H1 (cell line): ENCODE measurements around the gene SLC22A8. TPM values are rescaled to one million over a fixed set of nuclear protein-coding genes. Genes with fewer than 3 reads are reported as not detected.

Source experiments
- CTCF ChIA-PET: fragments of 300-600 bp; sonication (Branson Sonifier 250); formaldehyde crosslinking; loops from one replicate; lab custom pipeline; 2021; ENCODE audit not compliant: partially characterized antibody; lab: Charles Lee
- POLR2A ChIA-PET: fragments of 300-600 bp; sonication (Branson Sonifier 250); formaldehyde crosslinking; loops from one replicate; lab custom pipeline; 2021; ENCODE audit warnings: inconsistent platforms; ENCODE audit not compliant: partially characterized antibody; lab: Charles Lee
- DNase-seq, 2 experiments: peaks; one replicate each; pipeline versions ENCODE4 v3.0.0 to v3.0.0-alpha.2; 2010 to 2022; ENCODE audit warnings: low spot score in 2 of 2, low read depth in 1 of 2, mixed read lengths in 1 of 2
- FAIRE-seq: peaks from 2 replicates; lab custom pipeline; 2011; peaks lifted over from hg19 to GRCh38; lab: Jason Lieb, UNC
- H2AFZ ChIP-seq: 2 replicates; pipeline ENCODE4 v1.8.1; 2012; ENCODE audit warnings: low read length, inconsistent platforms
- H2AK5ac ChIP-seq: 2 replicates; pipeline ENCODE4 v1.6.1; 2013; ENCODE audit warnings: low read depth, low read length
- H2BK120ac ChIP-seq: replicated peaks from 2 replicates; pipeline ENCODE3; 2013; ENCODE audit warnings: low read depth, low read length, inconsistent platforms
- H2BK12ac ChIP-seq: 2 replicates; pipeline ENCODE4 v1.6.1; 2013; ENCODE audit warnings: low read depth, low read length
- H2BK15ac ChIP-seq: 2 replicates; pipeline ENCODE4 v1.6.1; 2013; ENCODE audit warnings: low read length
- H2BK20ac ChIP-seq: 2 replicates; pipeline ENCODE4 v1.6.1; 2013; ENCODE audit warnings: low read length
- H2BK5ac ChIP-seq: 2 replicates; pipeline ENCODE4 v1.6.1; 2013; ENCODE audit warnings: low read depth, low read length
- H3K14ac ChIP-seq: 2 replicates; pipeline ENCODE4 v1.6.1; 2013; ENCODE audit warnings: inconsistent platforms; ENCODE audit not compliant: insufficient read length
- H3K18ac ChIP-seq: 2 replicates; pipeline ENCODE4 v1.6.1; 2013; ENCODE audit warnings: low read length; ENCODE audit errors: extremely low read depth
- H3K23ac ChIP-seq: 2 replicates; pipeline ENCODE4 v1.6.1; 2013; ENCODE audit warnings: inconsistent platforms; ENCODE audit not compliant: insufficient read length
- H3K23me2 ChIP-seq: 2 replicates; pipeline ENCODE4 v1.6.1; 2013; ENCODE audit warnings: low read depth, low read length
- H3K27ac ChIP-seq: 2 replicates; pipeline ENCODE4 v1.6.1; 2011; ENCODE audit warnings: low read depth, low read length, inconsistent platforms
- H3K27me3 ChIP-seq, 4 experiments: replicated peaks in 1 of 4; 1 replicate in 1 of 4; 2 replicates in 3 of 4; pipeline versions ENCODE4 v1.6.1 to v1.8.1; 2011 to 2013; ENCODE audit warnings: low read length in 3 of 4, mild to moderate bottlenecking in 3 of 4, inconsistent platforms in 2 of 4, mixed read lengths in 2 of 4, moderate library complexity in 1 of 4; ENCODE audit not compliant: control insufficient read depth in 3 of 4, insufficient read depth in 3 of 4; ENCODE audit errors: extremely low read depth in 1 of 4
- H3K36me3 ChIP-seq, 4 experiments: 2 replicates each; pipeline versions ENCODE4 v1.6.1 to v1.8.1; 2011 to 2013; ENCODE audit warnings: mild to moderate bottlenecking in 4 of 4, low read length in 3 of 4, moderate library complexity in 2 of 4, control low read depth in 1 of 4, inconsistent platforms in 1 of 4; ENCODE audit not compliant: insufficient read depth in 4 of 4, control insufficient read depth in 2 of 4
- H3K4ac ChIP-seq: replicated peaks from 2 replicates; pipeline ENCODE3; 2013; ENCODE audit warnings: low read length, low read depth, mixed read lengths, inconsistent platforms; ENCODE audit not compliant: insufficient read length
- H3K4me1 ChIP-seq, 4 experiments: replicated peaks in 1 of 4; 1 replicate in 1 of 4; 2 replicates in 3 of 4; pipeline versions ENCODE4 v1.6.1 to v1.8.1; 2011 to 2013; ENCODE audit warnings: low read length in 3 of 4, inconsistent platforms in 2 of 4, mixed read lengths in 1 of 4; ENCODE audit not compliant: insufficient read depth in 4 of 4, control insufficient read depth in 3 of 4
- H3K4me2 ChIP-seq, 2 experiments: 2 replicates each; pipeline versions ENCODE4 v1.6.1 to v1.8.1; 2011 to 2013; ENCODE audit warnings: low read depth in 2 of 2, low read length in 2 of 2, control low read depth in 1 of 2, inconsistent platforms in 1 of 2, mild to moderate bottlenecking in 1 of 2; ENCODE audit not compliant: insufficient read depth in 1 of 2
- H3K4me3 ChIP-seq, 4 experiments: fragments of 200-600, 300-600 bp in 1 of 4; sonication (generic), shearing (Covaris generic), sonication (Bioruptor Twin) in 1 of 4; 2 replicates each; pipeline versions ENCODE4 v1.5.1 to v1.8.1; 2011 to 2016; ENCODE audit warnings: low read length in 4 of 4, low read depth in 3 of 4, control low read depth in 2 of 4, inconsistent platforms in 2 of 4, mild to moderate bottlenecking in 2 of 4, mixed read lengths in 1 of 4, moderate library complexity in 1 of 4; ENCODE audit not compliant: insufficient read depth in 2 of 4; ENCODE audit errors: extremely low read depth in 1 of 4
- H3K56ac ChIP-seq: replicated peaks from 2 replicates; pipeline ENCODE3; 2013; ENCODE audit warnings: low read depth, mild to moderate bottlenecking, mixed read lengths, low read length, inconsistent platforms; ENCODE audit not compliant: insufficient read length
- H3K79me1 ChIP-seq: 2 replicates; pipeline ENCODE4 v1.6.1; 2013; ENCODE audit warnings: low read depth, low read length, control low read depth
- H3K79me2 ChIP-seq, 2 experiments: 2 replicates each; pipeline versions ENCODE4 v1.6.1 to v1.8.1; 2012 to 2013; ENCODE audit warnings: low read length in 2 of 2, mild to moderate bottlenecking in 2 of 2, inconsistent platforms in 1 of 2; ENCODE audit not compliant: insufficient read depth in 2 of 2, control insufficient read depth in 1 of 2
- H3K9ac ChIP-seq, 4 experiments: replicated peaks in 1 of 4; 1 replicate in 1 of 4; 2 replicates in 3 of 4; pipeline versions ENCODE4 v1.6.1 to v1.8.1; 2011 to 2013; ENCODE audit warnings: low read depth in 3 of 4, low read length in 3 of 4, control low read depth in 2 of 4, mild to moderate bottlenecking in 2 of 4, moderate library complexity in 2 of 4, inconsistent platforms in 1 of 4; ENCODE audit errors: extremely low read depth in 1 of 4
- H3K9me3 ChIP-seq, 2 experiments: 2 replicates each; pipeline versions ENCODE4 v1.6.1 to v1.8.1; 2012 to 2013; ENCODE audit warnings: mild to moderate bottlenecking in 2 of 2, moderate library complexity in 2 of 2, control low read depth in 1 of 2, inconsistent platforms in 1 of 2, low read depth in 1 of 2, low read length in 1 of 2, mixed read lengths in 1 of 2; ENCODE audit not compliant: insufficient read depth in 2 of 2
- H4K20me1 ChIP-seq, 2 experiments: replicated peaks in 1 of 2; 2 replicates each; pipeline versions ENCODE3 to v1.8.1; 2011 to 2013; ENCODE audit warnings: inconsistent platforms in 2 of 2, low read length in 2 of 2, mild to moderate bottlenecking in 1 of 2; ENCODE audit not compliant: insufficient read depth in 2 of 2, control insufficient read depth in 1 of 2
- H4K5ac ChIP-seq: 2 replicates; pipeline ENCODE4 v1.6.1; 2013; ENCODE audit warnings: low read length, low read depth, mixed read lengths, inconsistent platforms; ENCODE audit not compliant: insufficient read length
- H4K8ac ChIP-seq: 2 replicates; pipeline ENCODE4 v1.8.0; 2013; ENCODE audit warnings: mild to moderate bottlenecking, moderate library complexity, low read length, inconsistent platforms; ENCODE audit not compliant: insufficient read depth; ENCODE audit errors: extremely low read depth
- H4K91ac ChIP-seq: replicated peaks from 2 replicates; pipeline ENCODE3; 2013; ENCODE audit warnings: low read length, mixed read lengths, inconsistent platforms; ENCODE audit not compliant: insufficient read length
- WGBS, 2 experiments: shearing (Covaris generic) in 1 of 2; methylation state at CpG; one replicate each; pipeline versions ENCODE4 v1.1.6 to v1.1.7; 2013 to 2015; ENCODE audit warnings: low lambda C conversion rate in 2 of 2, mixed read lengths in 2 of 2, inconsistent platforms in 1 of 2, low coverage in 1 of 2, missing lambda C conversion rate in 1 of 2; ENCODE audit not compliant: insufficient replicate concordance in 2 of 2, insufficient coverage in 1 of 2, insufficient read length in 1 of 2; ENCODE audit errors: extremely low coverage in 1 of 2, missing lambda C conversion rate in 1 of 2; 5-methylcytosine and 5-hydroxymethylcytosine counted together
- polyA plus RNA-seq, 7 experiments: library from polyadenylated mRNA; depleted of rRNA in 3 of 7; stranded (reverse) in 5 of 7; unstranded in 2 of 7; fragments of >200 nt in 5 of 7; fragments of 200-250 nt in 2 of 7; gene quantifications; 1 replicate in 5 of 7; 2 replicates in 1 of 7; 4 replicates in 1 of 7; pipeline versions ENCODE4 v1.2.1 to v1.2.3, GENCODE V29; 2011 to 2013; ENCODE audit warnings: missing spikeins in 2 of 7, mixed read lengths in 2 of 7
- total RNA-seq: library from RNA; stranded (reverse); fragmentation: NEBNext Ultra II Directional; extraction: Animal tissue kit (Norgen Biotek cat#: 25700); gene quantifications from 2 replicates; pipeline ENCODE4 v1.2.1, GENCODE V29; 2021

SLC22A8 gene
- total and polyA plus RNA-seq, 2 of the 8 experiments (the other 6 are each of a cell fraction or from before 2014, with no cell fraction given): not detected

GRCh38 chr11:62999649-63000048, 16.0 kb downstream of the SLC22A8 start:
- ChIA-PET CTCF (interaction anchor here (0.6 to 13.8 kb wide), 8 partner anchors 8 to 143 kb away, joined by 3 to 132 read pairs (median 6); no protein-coding TSS in a partner anchor), POLR2A (interaction anchor here (0.8 to 1.0 kb wide), 2 partner anchors 10 to 194 kb away, joined by 3 read pairs; no protein-coding TSS in a partner anchor)
- no peak overlapping the region for H4K8ac ChIP-seq
- no peak overlapping the region for H4K91ac ChIP-seq
- 82% methylated on average over 7 of the region's 7 CpGs; no CpG with 5 or more reads in 1 of the 2 experiments for WGBS, 2 experiments
- H2BK12ac ChIP-seq: no peak overlapping the region
- H4K5ac ChIP-seq: no peak overlapping the region
- H2BK20ac ChIP-seq: no peak overlapping the region
- H3K18ac ChIP-seq: no peak overlapping the region
- no peak overlapping the region for H3K56ac ChIP-seq
- 0 out of 2 replicates have a peak overlapping the region, but pooled peaks have one; percentile 52 for H2AFZ ChIP-seq
- H2BK5ac ChIP-seq: no peak overlapping the region
- H3K79me1 ChIP-seq: no peaks in the 10 kb centered on the region
- H2BK120ac ChIP-seq: no peak overlapping the region
- no peak for DNase-seq
- no peaks in the 10 kb centered on the region for H3K9me3 ChIP-seq
- FAIRE-seq: no peak
- H4K20me1 ChIP-seq: no peaks in the 10 kb centered on the region
- H3K14ac ChIP-seq: no peak overlapping the region
- no peaks in the 10 kb centered on the region for H3K27me3 ChIP-seq
- H3K36me3 ChIP-seq: no peaks in the 10 kb centered on the region
- H3K23me2 ChIP-seq: no peaks in the 10 kb centered on the region
- no peak overlapping the region for H3K4me2 ChIP-seq
- no peaks in the 10 kb centered on the region for H3K79me2 ChIP-seq
- no peak overlapping the region for H3K23ac ChIP-seq
- no peaks in the 10 kb centered on the region; a peak in 1 of 7 replicates for H3K4me1 ChIP-seq
- H2BK15ac ChIP-seq: no peak overlapping the region
- H3K9ac ChIP-seq: no peak overlapping the region
- no peak overlapping the region for H3K4ac ChIP-seq
- H3K4me3 ChIP-seq: no peak overlapping the region
- no peak overlapping the region for H2AK5ac ChIP-seq
- no peak overlapping the region for H3K27ac ChIP-seq
